Upper lobe of left lung (tissue), 6 donors: Measurements from ENCODE around the gene MCOLN2. TPM values are rescaled to one million over a fixed set of nuclear protein-coding genes. Genes with fewer than 3 reads are reported as not detected.

ENCODE experiments used
- ATAC-seq, 2 donors: fragments of 200-7000 bp; cut with Tn5 transposase; one replicate each; pipeline ENCODE4 v1.9.1; 2022; ENCODE audit warnings: mild to moderate bottlenecking in 2 of 2, moderate library complexity in 2 of 2; ENCODE audit not compliant: low FRiP score in 2 of 2
- DNase-seq, 2 donors: peaks; one replicate each; pipeline ENCODE4 v3.0.0-alpha.2; 2019 to 2020
- H3K27ac ChIP-seq, 4 donors: fragments of 200-600 bp; sonication (generic); one replicate each; pipeline ENCODE4 v1.5.1; 2016 to 2019
- H3K27me3 ChIP-seq, 4 donors: fragments of 200-600 bp; sonication (generic); one replicate each; pipeline ENCODE4 v1.5.1; 2017 to 2019
- H3K36me3 ChIP-seq, 4 donors: fragments of 200-600 bp; sonication (generic); one replicate each; pipeline ENCODE4 v1.5.1; 2016 to 2019
- H3K4me1 ChIP-seq, 4 donors: fragments of 200-600 bp; sonication (generic); one replicate each; pipeline ENCODE4 v1.5.1; 2018 to 2019
- H3K4me3 ChIP-seq, 4 donors: fragments of 200-600 bp; sonication (generic); one replicate each; pipeline ENCODE4 v1.5.1; 2017 to 2019; ENCODE audit warnings: mild to moderate bottlenecking in 2 of 4, moderate library complexity in 1 of 4
- H3K9me3 ChIP-seq, 4 donors: fragments of 200-600 bp; sonication (generic); one replicate each; pipeline ENCODE4 v1.5.1; 2018 to 2019
- EP300 ChIP-seq, 4 donors: sonication (generic); formaldehyde crosslinking; IDR thresholded peaks; one replicate each; pipeline ENCODE4 v1.5.1; 2017; ENCODE audit warnings: antibody characterized with exemption in 4 of 4, control low read depth in 2 of 4
- POLR2A ChIP-seq, 4 donors: fragments of 450-650 bp; IDR thresholded peaks; one replicate each; pipeline ENCODE4 v1.5.1; 2016 to 2017; ENCODE audit warnings: antibody characterized with exemption in 4 of 4, mild to moderate bottlenecking in 2 of 4
- POLR2AphosphoS5 ChIP-seq, 2 donors: sonication (generic); formaldehyde crosslinking; IDR thresholded peaks; one replicate each; pipeline ENCODE4 v1.5.1; 2017; ENCODE audit warnings: antibody characterized with exemption in 2 of 2
- WGBS, 2 donors: methylation state at CpG; one replicate each; pipeline ENCODE4 v1.1.5; 2017 to 2018; 5-methylcytosine and 5-hydroxymethylcytosine counted together
- total RNA-seq, 6 donors: library from RNA; depleted of rRNA in 4 of 6; stranded (reverse); fragments of >200 nt in 4 of 6; gene quantifications; one replicate each; pipeline versions ENCODE4 v1.1.0 to v1.2.1, GENCODE V29; 2016 to 2021
- TF ChIP-seq, protein P1 (sequence below), 6 experiments: fragments of 450-650 bp in 4 of 6; fragments of 200-600 bp in 2 of 6; sonication (generic) in 2 of 6; IDR thresholded peaks; one replicate each; pipeline ENCODE4 v1.5.1; 2016 to 2019; ENCODE audit warnings: antibody characterized with exemption in 6 of 6
- donor health status: DM: no; HTN: no; CAD: no; lungs with moderate emphysema.
- donor health status: DM: no; HTN: yes; CAD: no; lungs with severe emphysema.

The MCOLN2 gene
- total RNA-seq, 6 donors from 2014 or later, result 5.8 to 41.9 (median 7.4) TPM

DNA sequence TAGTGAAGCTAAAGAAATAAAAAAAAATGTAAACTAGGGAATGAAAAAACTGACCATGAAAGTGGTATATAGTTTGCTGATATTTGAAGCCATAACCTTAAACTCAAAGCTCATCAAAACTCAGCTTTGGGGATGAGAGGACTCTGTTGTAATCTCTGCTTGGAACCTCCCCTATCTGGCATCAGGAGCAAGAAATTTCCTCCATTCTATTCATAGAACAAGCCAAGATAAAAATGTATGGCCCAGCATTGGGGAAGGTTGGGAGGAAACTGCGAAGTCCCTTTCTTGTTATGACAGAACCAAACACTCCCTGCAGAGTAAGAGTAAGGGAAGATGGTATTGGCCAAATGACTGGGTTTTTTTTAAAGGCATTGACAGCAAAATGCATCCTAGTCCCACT is 35.6 kb downstream of the MCOLN2 start:
- H3K27ac ChIP-seq, result no peak overlapping the region
- TF ChIP-seq POLR2A (IDR thresholded peaks at IDR 0.05) (no peak), EP300 (IDR thresholded peaks at IDR 0.05) (no peak), POLR2AphosphoS5 (IDR thresholded peaks at IDR 0.05) (no peak)
- TF ChIP-seq, protein P1, sequence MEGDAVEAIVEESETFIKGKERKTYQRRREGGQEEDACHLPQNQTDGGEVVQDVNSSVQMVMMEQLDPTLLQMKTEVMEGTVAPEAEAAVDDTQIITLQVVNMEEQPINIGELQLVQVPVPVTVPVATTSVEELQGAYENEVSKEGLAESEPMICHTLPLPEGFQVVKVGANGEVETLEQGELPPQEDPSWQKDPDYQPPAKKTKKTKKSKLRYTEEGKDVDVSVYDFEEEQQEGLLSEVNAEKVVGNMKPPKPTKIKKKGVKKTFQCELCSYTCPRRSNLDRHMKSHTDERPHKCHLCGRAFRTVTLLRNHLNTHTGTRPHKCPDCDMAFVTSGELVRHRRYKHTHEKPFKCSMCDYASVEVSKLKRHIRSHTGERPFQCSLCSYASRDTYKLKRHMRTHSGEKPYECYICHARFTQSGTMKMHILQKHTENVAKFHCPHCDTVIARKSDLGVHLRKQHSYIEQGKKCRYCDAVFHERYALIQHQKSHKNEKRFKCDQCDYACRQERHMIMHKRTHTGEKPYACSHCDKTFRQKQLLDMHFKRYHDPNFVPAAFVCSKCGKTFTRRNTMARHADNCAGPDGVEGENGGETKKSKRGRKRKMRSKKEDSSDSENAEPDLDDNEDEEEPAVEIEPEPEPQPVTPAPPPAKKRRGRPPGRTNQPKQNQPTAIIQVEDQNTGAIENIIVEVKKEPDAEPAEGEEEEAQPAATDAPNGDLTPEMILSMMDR (IDR thresholded peaks at IDR 0.05), result no peak
- 79 to 85% methylated on average over 1 of the region's 1 CpG for WGBS, 2 donors

DNA sequence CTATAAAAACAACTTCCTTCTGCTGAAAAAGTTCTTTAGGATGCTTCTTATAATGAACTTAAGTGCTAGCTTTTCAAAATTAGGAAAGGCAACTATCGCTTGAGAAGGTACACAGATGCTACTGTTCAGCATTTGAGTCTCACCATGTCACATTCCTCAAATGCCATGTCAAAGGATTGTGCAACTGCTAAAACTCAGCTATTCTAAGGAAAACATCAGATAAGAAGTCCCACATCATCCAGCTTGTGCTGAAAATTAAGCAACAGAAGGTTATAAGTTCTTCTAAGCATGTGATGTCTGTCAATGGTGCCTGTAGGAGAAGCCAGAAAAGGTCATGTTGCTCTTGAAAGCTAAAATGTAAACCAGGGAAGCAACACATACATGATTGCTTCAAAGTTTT is 36.5 kb downstream of the MCOLN2 start:
- 46 to 47% methylated on average over 1 of the region's 1 CpG for WGBS, 2 donors
- peak in 1 of 2 donors; percentile 29 for ATAC-seq

More for the DNA sequence above, 35.6 kb downstream of the MCOLN2 start:
- Histone ChIP-seq H3K4me3 (no peak overlapping the region), H3K36me3 (no peaks in the 10 kb centered on the region), H3K9me3 (no peaks in the 10 kb centered on the region), H3K27me3 (no peaks in the 10 kb centered on the region), H3K4me1 (peaks cover 0 to 14% (median 0%) of the 10 kb centered on the region in 4 donors)
- ATAC-seq (no peak), DNase-seq (no peak)

DNA sequence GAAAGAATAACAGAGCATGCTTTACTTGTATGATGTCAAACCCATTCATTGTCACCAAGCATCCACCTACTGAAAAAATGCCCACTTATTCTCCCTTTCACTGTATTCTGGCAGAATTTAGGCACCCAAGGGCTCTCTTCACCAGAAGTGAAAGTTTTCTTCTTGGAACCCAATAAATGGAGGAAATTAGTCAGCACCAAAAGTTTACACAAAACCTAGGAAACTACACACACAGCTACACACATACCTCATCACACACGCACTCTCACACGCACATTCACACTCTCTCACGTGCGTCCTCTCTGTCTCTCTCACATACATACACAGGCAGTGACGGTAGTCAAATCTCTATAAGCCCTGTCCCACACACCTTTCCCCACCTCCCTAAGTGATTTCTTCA is 37.6 kb downstream of the MCOLN2 start:
- H3K4me3 ChIP-seq, result no peak overlapping the region
- H3K9me3 ChIP-seq, result no peaks in the 10 kb centered on the region
- no peak overlapping the region for H3K27ac ChIP-seq
- WGBS, 2 donors, result 73 to 87% methylated on average over 5 of the region's 5 CpGs
- no peak for DNase-seq
- no peak for ATAC-seq
- H3K27me3 ChIP-seq, result no peaks in the 10 kb centered on the region
- H3K36me3 ChIP-seq, result no peaks in the 10 kb centered on the region
- TF ChIP-seq POLR2A (IDR thresholded peaks at IDR 0.05) (no peak), EP300 (IDR thresholded peaks at IDR 0.05) (no peak), POLR2AphosphoS5 (IDR thresholded peaks at IDR 0.05) (no peak)
- TF ChIP-seq, protein P1 (IDR thresholded peaks at IDR 0.05), result no peak
- H3K4me1 ChIP-seq, result peaks cover 0 to 14% (median 0%) of the 10 kb centered on the region in 4 donors

More for the DNA sequence above, 36.5 kb downstream of the MCOLN2 start:
- no peaks in the 10 kb centered on the region for H3K27me3 ChIP-seq
- peaks cover 0 to 14% (median 0%) of the 10 kb centered on the region in 4 donors for H3K4me1 ChIP-seq
- no peaks in the 10 kb centered on the region for H3K36me3 ChIP-seq
- DNase-seq, result no peak
- H3K9me3 ChIP-seq, result no peaks in the 10 kb centered on the region
- TF ChIP-seq EP300 (IDR thresholded peaks at IDR 0.05) (no peak), POLR2A (IDR thresholded peaks at IDR 0.05) (no peak), POLR2AphosphoS5 (IDR thresholded peaks at IDR 0.05) (peak in 1 of 2 donors; percentile 74)
- no peak overlapping the region for H3K27ac ChIP-seq
- no peak overlapping the region for H3K4me3 ChIP-seq

DNA sequence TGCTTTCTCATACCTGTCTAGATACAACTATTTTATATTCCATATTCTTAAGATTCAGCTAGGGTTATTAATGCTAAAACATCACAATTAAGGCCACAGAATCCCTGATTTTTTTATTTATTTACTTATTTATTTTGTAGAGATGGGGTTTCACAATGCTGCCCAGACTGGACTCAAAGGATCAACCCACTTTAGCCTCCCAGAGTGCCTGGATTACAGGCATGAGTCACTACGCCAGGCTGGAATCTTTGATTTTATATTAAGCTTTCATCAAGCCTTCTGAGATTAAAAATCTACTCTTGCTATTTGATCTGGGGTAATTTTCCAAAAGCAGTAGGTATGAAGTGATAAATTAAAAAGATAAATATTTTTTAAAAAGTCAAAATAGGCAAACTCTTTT is 38.9 kb downstream of the MCOLN2 start:
- Histone ChIP-seq H3K27me3 (no peaks in the 10 kb centered on the region), H3K4me1 (peaks cover 0 to 14% (median 0%) of the 10 kb centered on the region in 4 donors), H3K36me3 (no peaks in the 10 kb centered on the region), H3K4me3 (no peak overlapping the region), H3K9me3 (no peaks in the 10 kb centered on the region), H3K27ac (no peak overlapping the region)
- ATAC-seq (no peak), DNase-seq (no peak)
- 83 to 86% methylated on average over 1 of the region's 1 CpG for WGBS, 2 donors
- no peak for TF ChIP-seq POLR2A (IDR thresholded peaks at IDR 0.05)
- TF ChIP-seq, protein P1 (IDR thresholded peaks at IDR 0.05), result no peak
- no peak for TF ChIP-seq POLR2AphosphoS5 (IDR thresholded peaks at IDR 0.05)
- TF ChIP-seq EP300 (IDR thresholded peaks at IDR 0.05), result no peak

DNA sequence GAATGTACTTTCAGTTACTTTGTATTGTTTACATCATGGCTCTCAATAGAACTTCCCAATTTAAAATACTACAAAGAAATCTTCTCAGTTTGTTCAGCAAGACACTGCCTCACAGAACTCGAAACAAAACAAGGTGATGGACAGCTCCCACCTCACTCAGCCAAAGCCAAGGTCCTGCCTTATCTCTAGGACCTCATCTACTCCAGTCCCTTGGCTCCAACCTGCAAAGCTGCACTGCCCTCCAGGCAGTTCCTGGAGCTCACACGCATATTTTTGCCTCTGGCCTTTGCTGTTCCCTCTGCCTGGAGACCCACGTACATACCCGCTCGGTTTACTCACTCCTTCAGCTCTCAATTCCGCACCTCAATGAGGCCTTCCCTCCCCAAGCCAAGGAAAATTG is 40.3 kb downstream of the MCOLN2 start:
- DNase-seq (no peak), ATAC-seq (no peak)
- Histone ChIP-seq H3K27ac (no peak overlapping the region), H3K27me3 (no peaks in the 10 kb centered on the region), H3K9me3 (no peaks in the 10 kb centered on the region), H3K4me3 (no peak overlapping the region), H3K4me1 (peaks cover 0 to 14% (median 0%) of the 10 kb centered on the region in 4 donors), H3K36me3 (no peaks in the 10 kb centered on the region)
- WGBS, 2 donors, result 70 to 82% methylated on average over 5 to 6 of the region's 6 CpGs
- TF ChIP-seq POLR2AphosphoS5 (IDR thresholded peaks at IDR 0.05), result no peak
- TF ChIP-seq, protein P1 (IDR thresholded peaks at IDR 0.05), result no peak
- no peak for TF ChIP-seq EP300 (IDR thresholded peaks at IDR 0.05)
- TF ChIP-seq POLR2A (IDR thresholded peaks at IDR 0.05), result no peak
